ENCODE results near the gene UCKL1.
"Not testable (repeated sequence)": the region's sequence is repeated elsewhere in the genome, so short reads cannot be mapped to it uniquely, and the experiment has no call there.

Gene UCKL1

DNA sequence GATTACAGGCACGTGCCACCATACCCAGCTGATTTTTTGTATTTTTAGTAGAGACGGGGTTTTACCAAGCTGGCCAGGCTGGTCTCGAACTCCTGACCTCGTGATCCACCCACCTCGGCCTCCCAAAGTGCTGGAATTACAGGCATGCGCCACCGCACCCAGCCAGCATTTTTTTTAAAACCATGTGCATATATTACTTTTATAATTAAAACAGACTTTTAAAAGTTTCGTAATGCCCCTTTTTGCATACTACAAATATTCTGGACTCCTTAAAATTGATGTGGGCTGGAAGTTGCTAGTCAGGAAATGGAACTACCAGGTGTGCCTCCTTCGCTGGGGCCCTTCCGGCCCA lies 15.7 kb upstream of the UCKL1 start:
- not testable (repeated sequence) for H3K36me3 ChIP-seq (ENCODE audit: control insufficient read depth in 2 of 2, insufficient read depth in 2 of 2, low read length in 2 of 2); H3K9ac ChIP-seq (ENCODE audit: low read length in 2 of 2); H3K4me3 ChIP-seq (ENCODE audit: low read length in 2 of 2); H3K9me3 ChIP-seq (ENCODE audit: control insufficient read depth in 2 of 2, low read length in 2 of 2); H3K27me3 ChIP-seq (ENCODE audit: control insufficient read depth in 1 of 2, insufficient read depth in 2 of 2, low read length in 2 of 2); H3K27ac ChIP-seq (ENCODE audit: low read length)
- peaks cover 18% of the 10 kb centered on the region for H3K4me1 ChIP-seq (ENCODE audit: control insufficient read depth, insufficient read depth, low read length)

DNA sequence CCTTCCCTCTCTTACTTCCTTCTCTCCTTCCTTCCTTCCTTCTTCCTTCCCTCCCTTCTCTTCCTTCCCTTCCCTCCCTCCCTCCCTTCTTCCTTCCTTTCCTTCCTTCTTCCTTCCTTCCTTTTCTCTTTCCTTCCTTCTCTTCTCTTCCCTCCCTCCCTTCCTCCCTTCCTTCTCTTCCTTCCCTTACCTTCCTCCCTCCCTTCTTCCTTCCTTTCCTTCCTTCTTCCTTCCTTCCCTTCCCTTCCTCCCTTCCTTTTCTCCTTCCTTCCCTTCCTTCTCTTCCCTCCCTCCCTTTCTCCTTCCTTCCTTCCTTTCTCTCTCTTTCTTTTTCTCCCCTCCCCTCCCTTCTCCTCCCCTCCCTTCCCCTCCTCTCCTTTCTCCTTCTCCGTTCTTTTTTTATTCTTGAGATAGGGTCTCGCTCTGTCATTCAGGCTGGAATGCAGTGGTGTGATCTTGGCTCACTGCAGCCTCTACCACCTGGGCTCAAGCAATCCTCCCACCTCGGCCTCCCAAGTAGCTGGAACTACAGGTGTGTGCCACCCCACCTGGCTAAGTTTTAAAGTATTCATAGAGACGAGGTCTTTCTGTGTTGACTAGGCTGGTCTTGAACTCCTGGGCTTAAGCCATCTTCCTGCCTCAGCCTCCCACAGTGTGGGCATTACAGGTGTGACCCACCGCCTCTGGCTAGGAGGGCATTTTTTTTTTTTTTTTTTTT lies 14.7 kb upstream of the UCKL1 start:
- no peak overlapping the region for H3K27ac ChIP-seq (ENCODE audit: low read length)

DNA sequence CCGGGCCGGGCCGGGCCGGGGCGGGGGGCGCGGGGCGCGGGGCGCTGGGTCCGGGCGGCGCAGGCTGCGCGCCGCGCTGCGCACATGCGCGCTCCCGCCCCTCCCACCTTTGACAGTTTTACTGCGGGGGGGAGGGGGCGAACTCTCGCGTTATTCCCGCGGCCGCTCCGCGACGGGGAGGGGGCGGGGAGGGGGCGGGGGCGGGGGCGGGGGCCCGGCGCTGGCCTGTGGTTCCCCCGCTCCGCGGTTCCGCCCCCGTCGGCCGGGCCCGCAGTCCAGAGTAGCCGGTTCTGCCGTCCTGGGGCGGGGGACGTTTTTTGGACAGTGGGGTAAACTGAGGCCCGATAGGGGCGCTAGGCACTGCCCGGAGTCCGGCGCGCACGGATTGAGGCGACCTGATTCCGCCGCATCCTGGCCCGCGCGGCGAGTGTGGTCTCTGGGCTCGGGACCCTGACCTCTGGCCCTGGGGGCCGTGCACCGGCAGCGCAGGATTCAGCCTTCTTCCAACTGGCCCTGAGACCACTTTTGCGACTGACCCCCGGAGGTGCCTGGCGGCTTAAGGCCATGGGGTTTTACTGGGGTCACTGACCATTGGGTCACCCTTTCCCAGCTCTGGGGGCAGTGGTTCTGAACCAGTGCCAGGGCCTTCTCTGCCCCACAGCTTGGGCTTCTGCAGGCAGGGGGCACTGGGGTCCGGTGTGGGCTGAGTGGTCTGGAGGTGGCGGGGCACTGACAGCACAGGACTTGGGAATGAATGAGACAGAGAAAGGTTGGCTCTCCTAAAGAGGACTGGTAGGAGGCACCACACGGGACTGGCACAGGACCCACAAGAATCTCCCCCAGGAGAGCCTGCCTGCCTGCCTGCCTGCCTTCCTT lies 13.9 kb upstream of the UCKL1 start, which contains the start of gene ZNF512B:
TSS of gene ZNF512B (minus strand) at position 93 of the 876 bp plus-strand sequence. CDS start 1,980 bp downstream, outside the sequence.
- Histone ChIP-seq H3K9me3 (ENCODE audit: control insufficient read depth in 2 of 2, low read length in 2 of 2) (no peaks in the 10 kb centered on the region), H3K4me3 (ENCODE audit: low read length in 2 of 2) (peak within 1 kb of the TSS; percentile 52 to 76), H3K4me1 (ENCODE audit: control insufficient read depth, insufficient read depth, low read length) (peaks cover 18% of the 10 kb centered on the region), H3K36me3 (ENCODE audit: control insufficient read depth in 2 of 2, insufficient read depth in 2 of 2, low read length in 2 of 2) (peaks cover 9 to 10% of the 10 kb centered on the region in 2 donors), H3K27ac (ENCODE audit: low read length) (peak within 1 kb of the TSS; percentile 41), H3K27me3 (ENCODE audit: control insufficient read depth in 1 of 2, insufficient read depth in 2 of 2, low read length in 2 of 2) (no peaks in the 10 kb centered on the region), H3K9ac (ENCODE audit: low read length in 2 of 2) (peak within 1 kb of the TSS; percentile 75 to 88)

More for the DNA sequence above, 14.7 kb upstream of the UCKL1 start:
- Histone ChIP-seq H3K9ac (ENCODE audit: low read length in 2 of 2) (no peak overlapping the region), H3K36me3 (ENCODE audit: control insufficient read depth in 2 of 2, insufficient read depth in 2 of 2, low read length in 2 of 2) (peaks cover 9 to 10% of the 10 kb centered on the region in 2 donors), H3K9me3 (ENCODE audit: control insufficient read depth in 2 of 2, low read length in 2 of 2) (no peaks in the 10 kb centered on the region), H3K4me3 (ENCODE audit: low read length in 2 of 2) (no peak overlapping the region), H3K27me3 (ENCODE audit: control insufficient read depth in 1 of 2, insufficient read depth in 2 of 2, low read length in 2 of 2) (no peaks in the 10 kb centered on the region), H3K4me1 (ENCODE audit: control insufficient read depth, insufficient read depth, low read length) (peaks cover 18% of the 10 kb centered on the region)

DNA sequence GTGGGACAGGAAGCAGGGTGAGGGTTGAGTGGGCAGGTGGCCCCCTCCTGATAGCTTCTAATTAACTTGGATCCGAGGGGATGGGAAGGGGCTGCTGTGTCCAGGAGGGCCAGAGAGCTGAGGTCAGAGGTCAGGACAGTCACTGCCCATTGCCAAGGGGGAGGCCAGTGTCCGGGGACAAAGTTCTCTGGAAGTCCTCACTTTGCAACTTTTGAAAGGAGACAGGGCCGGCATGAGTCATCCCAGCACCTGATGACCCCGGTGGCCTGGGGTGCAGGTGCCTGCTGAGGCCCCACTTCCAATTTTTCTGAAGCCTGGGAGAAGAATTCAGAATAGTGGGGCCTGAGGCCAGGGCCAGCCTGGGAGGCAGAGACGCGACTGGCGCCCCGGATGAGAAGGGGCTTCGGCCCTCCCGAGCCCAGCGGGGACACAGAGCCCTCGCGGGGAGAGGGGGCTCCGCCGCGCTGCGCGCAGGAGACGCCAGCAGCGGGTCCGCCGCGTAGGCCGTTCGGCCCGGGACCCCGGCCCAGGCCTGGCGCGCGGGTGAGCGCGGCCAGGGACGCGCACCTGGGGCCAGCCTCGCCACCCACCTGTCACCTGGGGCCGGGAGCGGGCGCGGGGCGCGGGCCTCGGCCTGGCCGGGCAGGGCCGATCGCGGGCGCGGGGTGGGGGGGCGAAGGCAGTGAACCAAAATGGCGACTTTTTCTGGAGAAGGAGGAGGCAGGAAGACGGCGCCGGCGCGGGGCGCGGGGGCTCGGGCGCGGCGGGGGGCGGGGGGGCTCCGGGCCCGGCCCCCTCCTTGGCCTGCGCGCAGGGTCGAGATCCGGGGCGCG lies 12.9 kb upstream of the UCKL1 start:
- Histone ChIP-seq H3K27ac (ENCODE audit: low read length) (peak overlapping the region; percentile 41), H3K4me1 (ENCODE audit: control insufficient read depth, insufficient read depth, low read length) (peaks cover 18% of the 10 kb centered on the region), H3K9me3 (ENCODE audit: control insufficient read depth in 2 of 2, low read length in 2 of 2) (no peaks in the 10 kb centered on the region), H3K36me3 (ENCODE audit: control insufficient read depth in 2 of 2, insufficient read depth in 2 of 2, low read length in 2 of 2) (peaks cover 9 to 10% of the 10 kb centered on the region in 2 donors), H3K27me3 (ENCODE audit: control insufficient read depth in 1 of 2, insufficient read depth in 2 of 2, low read length in 2 of 2) (no peaks in the 10 kb centered on the region), H3K9ac (ENCODE audit: low read length in 2 of 2) (peak overlapping the region; percentile 75 to 88), H3K4me3 (ENCODE audit: low read length in 2 of 2) (peak overlapping the region; percentile 52 to 76)

DNA sequence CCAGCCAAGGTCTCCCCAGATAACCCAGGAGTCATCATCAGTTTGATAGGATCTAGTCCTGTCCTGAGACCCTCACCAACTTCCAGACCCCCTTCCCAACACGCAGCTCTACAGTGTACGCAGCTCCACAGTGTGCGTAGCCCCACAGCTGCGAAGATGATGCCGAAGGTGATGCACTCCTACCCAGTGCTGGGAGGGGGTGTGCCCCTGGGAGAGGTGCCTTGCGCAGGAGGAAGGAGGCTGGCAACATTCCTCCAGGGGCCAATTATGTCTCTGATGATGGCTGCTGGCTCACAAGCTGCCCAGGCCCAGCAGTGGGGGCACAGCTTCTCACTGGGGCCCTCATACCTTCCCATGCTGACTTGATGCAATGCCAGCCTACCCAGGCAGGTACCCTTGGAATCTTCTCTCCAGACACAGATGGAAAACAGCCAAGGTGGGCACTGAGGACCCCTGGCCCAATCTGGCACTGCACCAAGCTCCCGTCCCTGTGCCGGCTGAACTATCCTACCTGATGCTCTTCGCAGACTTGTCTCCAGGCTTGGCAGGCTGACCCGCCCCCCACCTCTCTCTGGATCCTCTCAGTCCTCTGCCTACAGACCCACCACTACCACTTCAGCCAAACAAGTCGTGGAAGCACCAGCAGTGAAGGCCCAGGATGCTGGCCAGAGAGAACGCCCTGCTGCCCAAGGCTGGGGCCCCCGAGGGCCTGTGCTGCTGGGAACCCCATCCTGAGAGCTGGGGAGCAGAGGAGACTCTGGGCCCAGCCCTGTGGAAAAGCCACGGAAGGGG lies 12.1 kb upstream of the UCKL1 start:
- H3K4me3 ChIP-seq (ENCODE audit: low read length in 2 of 2) = peak overlapping the region; percentile 52 to 76
- peaks cover 12 to 15% of the 10 kb centered on the region in 2 donors for H3K36me3 ChIP-seq (ENCODE audit: control insufficient read depth in 2 of 2, insufficient read depth in 2 of 2, low read length in 2 of 2)
- H3K27ac ChIP-seq (ENCODE audit: low read length) = peak overlapping the region; percentile 41
- H3K4me1 ChIP-seq (ENCODE audit: control insufficient read depth, insufficient read depth, low read length) = peaks cover 18% of the 10 kb centered on the region
- peak overlapping the region; percentile 75 to 88 for H3K9ac ChIP-seq (ENCODE audit: low read length in 2 of 2)
- H3K9me3 ChIP-seq (ENCODE audit: control insufficient read depth in 2 of 2, low read length in 2 of 2) = no peaks in the 10 kb centered on the region
- H3K27me3 ChIP-seq (ENCODE audit: control insufficient read depth in 1 of 2, insufficient read depth in 2 of 2, low read length in 2 of 2) = no peaks in the 10 kb centered on the region

DNA sequence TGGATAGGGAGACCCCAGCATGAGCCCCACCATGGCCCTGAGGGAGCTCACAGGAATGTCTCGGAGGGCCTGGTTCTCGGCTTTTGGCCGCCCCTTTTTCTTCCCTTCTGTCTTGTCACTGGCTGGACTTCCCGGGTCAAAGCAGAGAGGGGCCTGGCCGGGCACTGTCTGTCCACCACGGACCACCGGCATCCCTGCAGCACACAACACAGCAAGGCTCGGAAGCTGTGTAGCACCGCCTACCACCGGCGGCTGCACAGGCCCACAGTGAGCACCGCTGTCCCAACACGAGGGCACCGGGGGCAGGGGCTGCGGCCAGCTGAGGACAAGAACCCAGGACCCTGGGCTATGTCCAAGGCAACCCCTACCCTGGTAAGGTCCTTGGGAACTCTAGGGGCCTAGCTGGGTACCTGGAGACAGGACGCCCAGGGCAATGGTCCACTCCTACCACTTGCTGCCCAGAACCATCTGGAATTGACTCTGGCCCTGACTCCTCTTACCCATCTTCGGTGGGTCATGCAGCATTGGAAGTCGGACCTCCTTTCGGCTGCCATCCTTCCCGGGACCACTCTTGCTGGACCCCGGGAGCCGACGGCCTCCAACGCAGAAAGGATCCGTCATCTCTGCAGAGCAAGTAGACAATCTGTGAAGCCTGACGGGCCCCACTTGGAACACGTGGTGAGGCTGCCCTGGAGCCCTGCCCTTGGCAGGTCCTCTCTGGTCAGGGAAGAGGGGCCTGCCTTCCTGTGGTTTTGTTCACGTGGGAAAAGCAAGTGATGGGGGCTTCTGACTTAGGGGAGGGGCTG lies 11.3 kb upstream of the UCKL1 start:
- Histone ChIP-seq H3K27me3 (ENCODE audit: control insufficient read depth in 1 of 2, insufficient read depth in 2 of 2, low read length in 2 of 2) (no peaks in the 10 kb centered on the region), H3K4me1 (ENCODE audit: control insufficient read depth, insufficient read depth, low read length) (peaks cover 18% of the 10 kb centered on the region), H3K27ac (ENCODE audit: low read length) (no peak overlapping the region), H3K9me3 (ENCODE audit: control insufficient read depth in 2 of 2, low read length in 2 of 2) (no peaks in the 10 kb centered on the region), H3K36me3 (ENCODE audit: control insufficient read depth in 2 of 2, insufficient read depth in 2 of 2, low read length in 2 of 2) (peaks cover 15 to 18% of the 10 kb centered on the region in 2 donors), H3K9ac (ENCODE audit: low read length in 2 of 2) (no peak overlapping the region), H3K4me3 (ENCODE audit: low read length in 2 of 2) (no peak overlapping the region)

DNA sequence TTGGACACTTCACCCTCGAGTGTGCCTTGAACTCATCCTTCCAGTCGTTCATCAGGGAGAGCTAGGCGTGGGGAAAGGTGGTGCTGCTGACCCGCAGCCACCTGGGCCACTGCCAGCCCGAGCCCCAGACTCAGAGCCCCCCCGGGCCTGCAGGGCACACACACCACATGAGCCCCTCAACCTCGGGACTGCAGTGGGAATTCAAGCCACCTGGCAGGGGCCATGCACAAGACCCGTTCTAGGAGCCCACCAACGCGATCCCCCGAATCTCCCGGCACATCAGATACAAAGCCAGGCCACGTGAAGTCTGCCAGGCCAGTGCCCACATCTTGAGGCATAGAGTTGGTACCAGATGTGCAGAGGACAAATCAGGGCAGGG lies 10.7 kb upstream of the UCKL1 start:
- H3K27me3 ChIP-seq (ENCODE audit: control insufficient read depth in 1 of 2, insufficient read depth in 2 of 2, low read length in 2 of 2) = no peaks in the 10 kb centered on the region
- H3K27ac ChIP-seq (ENCODE audit: low read length) = no peak overlapping the region
- no peaks in the 10 kb centered on the region for H3K9me3 ChIP-seq (ENCODE audit: control insufficient read depth in 2 of 2, low read length in 2 of 2)
- peaks cover 15 to 22% of the 10 kb centered on the region in 2 donors for H3K36me3 ChIP-seq (ENCODE audit: control insufficient read depth in 2 of 2, insufficient read depth in 2 of 2, low read length in 2 of 2)
- no peak overlapping the region for H3K4me3 ChIP-seq (ENCODE audit: low read length in 2 of 2)
- H3K4me1 ChIP-seq (ENCODE audit: control insufficient read depth, insufficient read depth, low read length) = peaks cover 18% of the 10 kb centered on the region
- H3K9ac ChIP-seq (ENCODE audit: low read length in 2 of 2) = no peak overlapping the region

DNA sequence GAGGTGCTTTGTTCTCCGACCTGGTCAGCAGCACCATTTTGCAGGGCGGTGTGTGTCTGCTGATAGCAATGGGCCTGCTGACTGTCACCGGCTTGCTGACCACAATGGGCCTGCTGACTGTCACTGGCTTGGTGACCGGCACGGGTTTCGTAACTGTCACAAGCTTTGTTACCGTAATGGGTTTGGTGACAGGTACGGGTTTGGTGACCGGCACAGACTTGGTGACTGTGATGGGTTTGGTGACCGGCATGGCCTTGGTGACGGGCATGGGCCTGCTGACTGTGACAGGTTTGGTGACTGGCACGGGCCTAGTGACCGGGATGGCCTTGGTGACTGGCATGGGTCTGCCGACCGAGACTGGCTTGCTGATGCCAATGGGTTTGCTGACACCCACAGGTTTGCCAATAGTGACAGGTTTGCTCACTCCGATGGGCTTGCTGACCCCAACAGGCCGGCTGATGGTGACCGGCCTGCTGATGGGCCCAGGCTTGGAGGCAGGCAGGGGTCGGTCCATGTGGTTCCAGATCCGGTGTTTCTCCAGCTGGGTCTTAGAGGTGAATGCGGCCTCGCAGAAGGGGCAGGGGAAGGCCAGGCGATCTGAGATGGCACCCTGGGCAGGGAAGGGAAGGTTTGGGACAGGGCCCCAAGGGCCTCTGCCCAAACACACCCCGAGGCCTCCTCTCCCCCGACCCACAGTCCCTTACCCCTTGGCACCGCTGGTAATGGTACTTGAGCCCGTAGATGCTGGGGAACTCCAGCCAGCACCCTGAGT lies 10.1 kb upstream of the UCKL1 start:
- H3K9me3 ChIP-seq (ENCODE audit: control insufficient read depth in 2 of 2, low read length in 2 of 2) = no peaks in the 10 kb centered on the region
- H3K27ac ChIP-seq (ENCODE audit: low read length) = no peak overlapping the region
- peaks cover 18% of the 10 kb centered on the region for H3K4me1 ChIP-seq (ENCODE audit: control insufficient read depth, insufficient read depth, low read length)
- H3K9ac ChIP-seq (ENCODE audit: low read length in 2 of 2) = no peak overlapping the region
- peaks cover 15 to 26% of the 10 kb centered on the region in 2 donors for H3K36me3 ChIP-seq (ENCODE audit: control insufficient read depth in 2 of 2, insufficient read depth in 2 of 2, low read length in 2 of 2)
- H3K4me3 ChIP-seq (ENCODE audit: low read length in 2 of 2) = no peak overlapping the region
- no peaks in the 10 kb centered on the region for H3K27me3 ChIP-seq (ENCODE audit: control insufficient read depth in 1 of 2, insufficient read depth in 2 of 2, low read length in 2 of 2)

DNA sequence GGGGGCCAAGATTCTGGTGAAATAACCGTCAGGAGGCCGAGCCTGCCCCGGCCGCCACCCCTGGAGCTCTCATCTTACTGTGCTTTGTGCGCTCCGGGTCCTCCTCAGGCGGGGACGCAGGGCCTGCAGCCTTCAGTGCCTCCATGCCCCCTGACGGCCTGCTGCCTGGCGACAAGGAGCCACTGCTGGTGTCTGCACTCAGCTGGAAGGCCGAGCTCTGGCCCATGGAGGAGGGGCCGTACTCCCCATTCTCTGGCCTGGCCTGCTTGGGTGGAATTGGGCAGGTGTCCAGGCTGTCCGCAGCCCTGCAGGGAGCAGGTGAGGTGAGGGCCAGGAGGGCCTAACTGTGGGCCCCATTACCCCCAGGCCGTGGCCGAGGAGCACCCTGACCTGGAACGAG lies 8.2 kb upstream of the UCKL1 start:
- H3K36me3 ChIP-seq (ENCODE audit: control insufficient read depth in 2 of 2, insufficient read depth in 2 of 2, low read length in 2 of 2) = peaks cover 15 to 29% of the 10 kb centered on the region in 2 donors
- H3K9ac ChIP-seq (ENCODE audit: low read length in 2 of 2) = no peak overlapping the region
- H3K4me1 ChIP-seq (ENCODE audit: control insufficient read depth, insufficient read depth, low read length) = peaks cover 12% of the 10 kb centered on the region
- no peaks in the 10 kb centered on the region for H3K9me3 ChIP-seq (ENCODE audit: control insufficient read depth in 2 of 2, low read length in 2 of 2)
- H3K27ac ChIP-seq (ENCODE audit: low read length) = no peak overlapping the region
- H3K4me3 ChIP-seq (ENCODE audit: low read length in 2 of 2) = no peak overlapping the region
- no peaks in the 10 kb centered on the region for H3K27me3 ChIP-seq (ENCODE audit: control insufficient read depth in 1 of 2, insufficient read depth in 2 of 2, low read length in 2 of 2)

All from stomach smooth muscle (tissue), 2 donors.